CD4-positive, alpha-beta T cell treated with Interleukin-17A for 4 hours (primary cell): ENCODE data around the gene COL19A1.

Source experiments
- DNase-seq: peaks from one replicate; pipeline ENCODE4 v3.0.0-alpha.2; 2020; ENCODE audit warnings: mixed read lengths

Gene COL19A1

DNA sequence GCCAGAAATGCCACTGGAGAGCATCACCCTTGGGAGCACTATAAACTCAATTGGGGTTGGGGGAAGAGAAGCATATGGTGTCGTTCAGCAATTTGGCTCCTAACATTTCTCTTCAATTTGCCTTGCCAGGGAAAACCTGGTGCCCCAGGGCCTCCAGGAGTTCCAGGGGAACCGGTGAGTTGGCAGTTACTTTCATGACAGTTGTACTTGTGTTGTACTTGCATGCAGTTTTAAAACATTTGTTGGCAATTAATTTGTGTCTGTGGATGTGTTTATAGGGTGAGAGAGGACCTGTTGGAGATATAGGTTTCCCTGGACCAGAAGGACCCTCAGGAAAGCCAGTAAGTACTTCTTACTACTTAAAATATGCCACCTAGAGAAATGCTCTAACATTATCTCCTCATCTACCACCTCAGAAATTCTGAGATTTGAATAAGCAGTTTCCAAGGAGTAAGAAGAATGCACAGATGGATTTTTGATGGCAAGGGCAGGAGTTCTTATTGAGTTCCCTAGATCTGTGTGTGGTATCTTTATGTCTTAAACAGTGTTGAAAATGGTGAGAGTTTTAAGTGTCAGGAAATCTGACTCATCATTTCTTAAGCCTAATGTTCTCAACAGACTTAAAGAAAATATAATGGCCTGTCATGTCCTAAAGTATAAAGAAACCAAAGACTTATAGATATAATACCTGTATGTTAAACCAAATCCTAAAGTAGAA, 314.0 kb downstream of the COL19A1 start:
- no peak for DNase-seq

- no peak for DNase-seq
Measured at GRCh38 chr6:70180901-70181599, 314.7 kb downstream of the COL19A1 start.

- no peak for DNase-seq
Measured at GRCh38 chr6:70183538-70183937, 317.2 kb downstream of the COL19A1 start.

- no peak for DNase-seq
Measured at GRCh38 chr6:70184723-70185122, 318.4 kb downstream of the COL19A1 start.

- no peak for DNase-seq
Measured at GRCh38 chr6:70186461-70186860, 320.1 kb downstream of the COL19A1 start.

DNA sequence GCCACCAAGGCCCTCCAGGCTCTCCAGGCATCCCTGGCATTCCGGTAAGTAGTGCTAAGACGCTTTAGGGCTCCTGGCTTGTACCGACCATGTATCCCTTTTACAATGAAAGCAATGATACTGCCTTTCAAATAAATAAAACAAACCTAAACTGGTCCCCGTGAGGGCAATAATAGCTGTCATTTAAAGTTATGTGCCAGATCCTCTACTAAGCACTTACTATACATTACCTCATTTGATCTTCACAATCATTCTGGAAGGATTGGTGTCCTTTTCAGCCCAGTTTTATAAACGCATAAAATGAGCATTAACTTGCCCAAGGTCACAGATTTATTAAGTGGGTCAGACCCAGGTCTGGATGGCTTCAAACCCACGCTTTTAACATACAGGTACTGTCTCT, 321.8 kb downstream of the COL19A1 start:
- no peak for DNase-seq

DNA sequence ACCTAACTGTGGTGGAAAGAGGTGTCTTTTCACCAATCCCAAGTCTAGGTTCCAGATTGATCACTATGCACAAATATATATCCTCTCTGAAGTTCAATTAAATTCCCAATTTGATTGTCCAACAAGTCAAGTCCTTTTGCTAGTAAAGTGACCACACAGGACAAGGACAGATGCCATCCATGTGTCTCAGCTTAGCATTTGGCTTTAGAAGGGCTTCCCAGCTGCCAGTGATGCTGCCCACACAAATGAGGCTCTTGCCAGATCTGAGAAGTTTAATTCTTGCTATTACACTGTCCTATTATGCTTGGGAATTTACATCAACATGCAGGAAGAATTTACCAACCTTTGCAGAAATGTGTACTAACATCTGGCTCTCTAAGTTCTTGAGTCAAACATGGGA, 328.1 kb downstream of the COL19A1 start:
- no peak for DNase-seq

GRCh38 chr6:70196531-70196930, 330.2 kb downstream of the COL19A1 start:
- no peak for DNase-seq

DNA sequence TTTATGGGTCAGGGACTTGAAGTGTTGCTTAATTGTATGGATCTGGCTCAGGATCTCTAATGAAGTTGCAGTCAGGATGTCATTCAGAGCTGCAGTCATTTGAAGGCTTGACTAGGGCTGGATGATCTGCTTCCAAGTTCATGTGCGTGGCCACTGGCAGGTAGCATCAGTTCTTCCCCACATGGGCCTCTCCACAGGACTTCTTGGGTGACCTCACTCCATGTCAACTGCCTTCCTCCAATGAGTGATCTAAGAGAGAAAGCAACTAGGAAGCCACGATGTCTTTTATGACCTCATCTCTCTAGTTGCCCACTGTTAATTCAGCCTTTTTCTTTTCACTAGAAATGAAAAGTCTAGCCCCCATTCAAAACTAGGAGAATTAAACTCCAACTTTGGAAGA, 332.4 kb downstream of the COL19A1 start:
- no peak for DNase-seq

DNA sequence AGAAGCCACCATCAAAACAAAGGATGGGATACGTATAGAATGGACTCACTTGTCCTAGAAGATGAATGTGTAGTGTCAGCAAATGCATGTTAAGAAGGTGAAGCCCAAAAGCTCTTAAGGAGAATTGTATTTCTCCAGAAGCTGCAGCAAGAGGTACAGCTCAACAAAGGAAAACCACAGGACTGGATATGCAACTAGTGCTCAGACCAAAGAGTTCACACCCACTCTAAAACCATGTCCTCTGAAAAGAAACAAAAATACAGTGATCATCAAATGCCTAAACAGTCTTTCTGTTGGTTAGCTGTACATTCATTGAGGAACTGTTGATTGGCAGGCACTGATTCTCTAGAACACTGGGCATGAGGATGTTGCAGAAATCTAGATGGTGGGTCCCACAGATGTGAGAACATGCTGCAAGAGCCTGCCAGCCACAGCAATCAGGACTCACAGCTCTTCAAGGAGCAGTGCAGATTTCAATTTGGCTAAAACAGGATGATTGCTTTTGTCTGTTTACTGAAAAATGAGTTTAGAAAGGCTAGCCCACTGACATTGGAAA, 342.0 kb downstream of the COL19A1 start:
- no peak for DNase-seq

DNA sequence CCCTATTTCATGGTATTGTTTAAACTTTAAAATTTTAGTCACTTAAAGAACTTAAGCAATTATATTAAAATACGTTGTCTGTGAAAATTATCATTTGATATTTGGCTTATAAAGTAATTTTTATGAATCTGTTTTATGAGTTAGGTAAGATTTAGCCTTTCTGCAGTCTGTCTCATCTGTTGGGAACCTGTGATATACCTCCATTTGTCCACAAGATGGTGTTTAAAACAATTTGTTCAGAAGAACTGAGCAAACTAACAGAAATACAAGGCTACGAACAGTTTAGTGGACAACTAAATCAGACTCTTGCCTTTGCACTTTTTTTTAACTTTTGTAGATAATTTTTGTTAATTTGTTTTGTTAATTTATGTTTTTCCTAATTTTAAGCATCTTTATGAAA, 344.1 kb downstream of the COL19A1 start:
- no peak for DNase-seq

DNA sequence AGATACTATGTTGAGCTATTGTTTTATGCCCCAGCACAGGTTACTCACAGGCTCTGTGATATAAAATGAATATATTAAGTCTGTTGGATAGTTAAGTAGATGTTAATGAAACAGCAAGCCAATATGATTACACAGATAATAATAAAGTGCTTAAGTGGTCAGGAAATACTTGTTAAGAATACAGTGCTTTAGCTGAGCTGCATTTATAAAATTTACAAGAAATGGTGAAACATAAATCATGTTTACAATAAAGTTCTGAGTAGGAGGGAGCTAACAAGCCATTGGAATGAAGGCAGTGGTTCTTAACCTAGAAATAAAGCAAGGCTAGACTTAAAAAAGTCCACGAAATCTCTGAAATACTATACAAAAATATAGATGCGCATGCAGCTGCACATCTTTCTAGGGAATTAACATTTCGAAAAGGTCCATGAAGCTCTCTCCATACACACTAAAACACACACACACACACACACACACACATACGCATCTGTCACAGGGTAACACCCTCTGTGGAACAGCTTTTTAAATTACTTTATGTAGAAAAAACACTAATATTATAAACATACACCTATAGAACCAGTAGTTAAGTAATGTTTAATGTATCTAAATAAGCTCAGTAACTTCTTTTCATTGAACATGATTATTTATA, 349.2 kb downstream of the COL19A1 start:
- no peak for DNase-seq

DNA sequence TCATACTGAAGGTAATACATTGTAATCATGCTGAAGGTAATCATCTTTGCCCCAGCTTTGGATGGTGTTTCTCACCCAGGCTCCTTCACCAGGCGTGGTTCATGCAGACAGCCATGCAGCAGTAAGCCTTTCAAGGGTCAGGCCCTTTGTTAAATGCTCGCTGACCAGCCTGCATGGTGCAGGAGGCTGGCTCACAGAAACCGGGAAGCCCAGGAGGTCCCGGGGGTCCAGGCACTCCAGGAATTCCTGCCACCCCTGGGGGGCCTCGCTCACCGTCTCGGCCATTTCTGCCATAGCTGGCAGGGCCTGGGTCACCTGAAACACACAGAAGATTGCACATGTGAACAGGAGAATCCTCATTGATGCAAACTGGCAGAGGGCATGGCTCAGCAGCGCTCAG, 350.4 kb downstream of the COL19A1 start:
- DNase-seq, result no peak

DNA sequence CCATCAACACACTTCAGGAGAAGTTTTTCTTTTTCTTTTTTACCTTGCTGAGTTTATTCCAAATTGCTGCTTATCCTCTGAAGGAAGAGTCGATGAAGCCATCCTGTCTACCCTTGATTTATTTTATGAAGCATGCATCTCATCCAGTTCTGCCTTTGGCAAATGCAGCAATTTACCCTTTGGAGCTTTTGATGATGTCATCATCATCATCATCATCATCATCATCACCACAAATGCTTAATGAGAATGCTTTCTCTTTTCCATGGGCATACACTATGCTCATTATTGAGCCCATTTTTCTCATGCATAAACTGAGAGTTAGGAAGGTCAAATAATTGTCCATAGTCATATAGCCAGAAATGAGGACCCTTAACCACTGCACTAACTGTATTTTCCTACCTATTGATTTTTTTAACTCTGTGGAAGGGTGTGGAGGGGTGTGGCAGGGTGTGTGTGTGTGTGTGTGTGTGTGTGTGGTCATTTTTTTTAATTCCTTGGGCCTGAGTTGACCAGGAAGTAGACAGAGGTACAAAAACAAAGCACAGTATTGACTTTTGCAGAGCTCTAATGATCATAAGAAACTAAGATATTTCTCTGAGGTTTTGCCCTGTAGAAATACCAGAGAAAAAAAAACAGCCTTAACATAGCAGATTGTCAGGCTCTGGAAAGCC, 353.7 kb downstream of the COL19A1 start:
- no peak for DNase-seq

GRCh38 chr6:70221025-70221714, 354.8 kb downstream of the COL19A1 start:
- DNase-seq, result no peak

DNA sequence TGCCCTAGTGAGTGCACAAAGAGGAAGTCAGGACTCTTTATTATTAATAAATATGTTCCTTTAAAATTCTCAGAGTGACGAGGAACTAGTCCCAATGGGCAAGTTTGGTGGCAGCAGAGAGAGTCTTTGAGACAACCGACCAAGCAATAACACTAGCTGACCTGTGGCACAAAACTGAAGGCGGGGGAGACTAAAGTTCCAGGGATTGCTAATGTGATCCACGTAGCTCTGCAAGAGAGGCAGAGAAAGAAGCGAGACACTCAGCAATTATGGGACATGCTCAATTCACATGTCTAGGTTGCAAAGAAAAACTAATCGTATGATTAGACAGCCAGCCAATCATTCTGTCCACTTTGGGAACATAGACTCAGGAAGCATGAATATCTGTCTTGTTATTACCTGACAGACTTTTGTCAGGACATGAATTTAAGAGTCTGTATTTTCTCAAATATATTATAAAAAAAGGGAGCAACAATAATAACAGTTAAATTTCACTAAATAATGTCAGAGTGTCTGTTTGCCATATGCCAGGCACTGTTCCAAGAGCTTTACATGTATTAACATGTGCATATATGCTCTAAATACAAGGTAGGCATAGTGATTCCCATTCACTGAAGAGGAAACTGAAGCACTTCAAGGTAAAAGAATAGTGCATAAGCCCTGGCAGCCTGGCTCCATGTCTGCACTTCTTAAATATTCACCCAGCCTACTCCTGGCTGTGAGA, 355.5 kb downstream of the COL19A1 start:
- no peak for DNase-seq

GRCh38 chr6:70222439-70222749, 356.0 kb downstream of the COL19A1 start:
- DNase-seq, result no peak

- DNase-seq, result no peak
Measured at GRCh38 chr6:70225055-70225454, 358.7 kb downstream of the COL19A1 start.

- no peak for DNase-seq
Measured at GRCh38 chr6:70231311-70231710, 365.0 kb downstream of the COL19A1 start.

DNA sequence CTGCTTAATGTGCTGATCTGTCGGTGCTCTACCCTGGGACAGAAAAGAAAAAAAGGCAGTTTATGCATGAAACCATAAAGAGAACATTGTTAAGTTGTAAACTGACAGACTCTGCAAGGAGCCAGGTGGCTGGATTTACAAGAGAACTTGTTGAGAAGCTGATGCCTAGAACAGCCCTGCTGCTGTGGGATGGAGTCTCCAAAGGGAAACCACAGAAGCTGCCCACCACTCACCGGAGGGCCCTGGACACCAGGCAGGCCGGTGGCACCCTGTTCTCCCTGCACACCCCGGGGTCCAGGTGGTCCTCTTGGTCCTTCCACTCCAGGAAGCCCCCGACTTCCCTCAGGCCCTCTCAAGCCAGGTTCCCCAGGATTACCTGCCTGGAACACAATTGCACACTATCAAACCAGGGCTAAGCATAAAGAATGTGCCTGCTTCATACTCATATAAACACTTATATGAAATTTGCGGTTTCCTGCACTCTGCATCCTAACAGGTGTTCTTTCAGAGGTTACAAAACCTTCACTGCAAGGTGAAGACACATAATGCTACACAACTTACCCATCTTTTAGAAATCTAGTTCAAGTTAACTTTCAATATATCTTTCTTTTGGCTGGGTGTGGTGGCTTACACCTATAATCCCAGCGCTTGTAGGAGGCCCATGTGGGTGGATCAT, 368.3 kb downstream of the COL19A1 start:
- no peak for DNase-seq

DNA sequence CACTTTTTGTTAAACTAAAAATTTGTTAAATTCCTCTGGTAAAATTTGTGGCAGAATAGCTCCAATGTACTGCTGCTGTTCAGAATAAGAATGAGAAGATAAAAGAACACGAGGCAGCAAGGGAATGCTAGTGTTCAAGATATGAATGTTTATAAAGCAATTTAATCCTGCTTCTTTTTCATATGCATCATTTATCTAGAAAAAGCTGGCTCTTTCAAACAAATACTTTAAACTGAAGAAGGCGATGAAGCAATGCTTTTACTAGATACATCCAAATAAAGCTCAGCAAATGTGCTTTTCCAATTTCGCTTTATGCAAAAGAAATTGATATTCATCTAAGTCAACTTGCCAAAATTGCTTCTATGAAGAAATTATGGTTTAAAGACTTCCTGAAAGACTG, 370.0 kb downstream of the COL19A1 start:
- DNase-seq, result no peak

DNA sequence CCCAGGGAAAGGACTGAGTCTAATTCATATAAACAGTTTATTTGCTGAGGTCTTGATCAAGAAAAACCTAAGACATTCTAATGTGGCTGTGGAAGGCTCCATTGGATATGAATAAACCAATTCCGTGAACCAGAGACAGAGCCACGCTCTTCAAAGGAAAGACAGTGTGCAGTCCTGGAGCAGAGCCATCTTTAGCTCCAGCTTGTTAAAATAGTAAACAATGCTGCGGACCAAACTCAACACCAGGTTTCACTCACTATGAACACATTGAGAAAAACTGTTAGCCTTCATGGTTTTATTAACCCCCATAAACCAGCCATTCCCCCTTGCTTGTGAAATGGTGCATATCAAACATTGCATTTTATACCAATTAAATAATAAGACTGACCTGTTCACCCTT, 374.7 kb downstream of the COL19A1 start:
- no peak for DNase-seq
